ENCODE data around the gene ZNF521. TPM values are rescaled to one million over a fixed set of nuclear protein-coding genes. Genes with fewer than 3 reads are reported as not detected.
"Not testable (repeated sequence)": the region's sequence is repeated elsewhere in the genome, so short reads cannot be mapped to it uniquely, and the experiment has no call there.

Gene ZNF521
- total RNA-seq, 4 donors from 2014 or later, result 4.7 to 15.4 (median 7.7) TPM

GRCh38 chr18:25038261-25038660 lies 313.7 kb downstream of the ZNF521 start:
- no peak overlapping the region for H3K4me3 ChIP-seq (ENCODE audit: low read depth, poor library complexity, severe bottlenecking)
- no peak for DNase-seq (ENCODE audit: low spot score in 2 of 2)
- 87 to 89% methylated on average over 8 of the region's 8 CpGs for WGBS, 2 donors
- TF ChIP-seq, protein P1, sequence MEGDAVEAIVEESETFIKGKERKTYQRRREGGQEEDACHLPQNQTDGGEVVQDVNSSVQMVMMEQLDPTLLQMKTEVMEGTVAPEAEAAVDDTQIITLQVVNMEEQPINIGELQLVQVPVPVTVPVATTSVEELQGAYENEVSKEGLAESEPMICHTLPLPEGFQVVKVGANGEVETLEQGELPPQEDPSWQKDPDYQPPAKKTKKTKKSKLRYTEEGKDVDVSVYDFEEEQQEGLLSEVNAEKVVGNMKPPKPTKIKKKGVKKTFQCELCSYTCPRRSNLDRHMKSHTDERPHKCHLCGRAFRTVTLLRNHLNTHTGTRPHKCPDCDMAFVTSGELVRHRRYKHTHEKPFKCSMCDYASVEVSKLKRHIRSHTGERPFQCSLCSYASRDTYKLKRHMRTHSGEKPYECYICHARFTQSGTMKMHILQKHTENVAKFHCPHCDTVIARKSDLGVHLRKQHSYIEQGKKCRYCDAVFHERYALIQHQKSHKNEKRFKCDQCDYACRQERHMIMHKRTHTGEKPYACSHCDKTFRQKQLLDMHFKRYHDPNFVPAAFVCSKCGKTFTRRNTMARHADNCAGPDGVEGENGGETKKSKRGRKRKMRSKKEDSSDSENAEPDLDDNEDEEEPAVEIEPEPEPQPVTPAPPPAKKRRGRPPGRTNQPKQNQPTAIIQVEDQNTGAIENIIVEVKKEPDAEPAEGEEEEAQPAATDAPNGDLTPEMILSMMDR (IDR thresholded peaks at IDR 0.05), result no peak
- TF ChIP-seq POLR2A (IDR thresholded peaks at IDR 0.05), result no peak
- intact Hi-C loops (cut with DNase I; ENCODE audit: low total_unique reads), result no loop called here

GRCh38 chr18:25033747-25034471 lies 318.1 kb downstream of the ZNF521 start:
- no peak overlapping the region for H3K4me3 ChIP-seq (ENCODE audit: low read depth, poor library complexity, severe bottlenecking)
- DNase-seq (ENCODE audit: low spot score in 2 of 2), result no peak
- WGBS, 2 donors, result 52 to 65% methylated on average over 4 of the region's 4 CpGs
- intact Hi-C loops (cut with DNase I; ENCODE audit: low total_unique reads), result no loop called here
- TF ChIP-seq, protein P1 (IDR thresholded peaks at IDR 0.05), result no peak
- TF ChIP-seq POLR2A (IDR thresholded peaks at IDR 0.05), result no peak

- H3K4me3 ChIP-seq (ENCODE audit: low read depth, poor library complexity, severe bottlenecking); DNase-seq (ENCODE audit: low spot score in 2 of 2); intact Hi-C loops (cut with DNase I; ENCODE audit: low total_unique reads): not testable (repeated sequence)
- WGBS, 2 donors, result 33 to 43% methylated on average over 6 of the region's 6 CpGs
These were observed 318.8 kb downstream of the ZNF521 start for GRCh38 chr18:25033175-25033574.

GRCh38 chr18:25029802-25030201 lies 322.2 kb downstream of the ZNF521 start:
- H3K4me3 ChIP-seq (ENCODE audit: low read depth, poor library complexity, severe bottlenecking), result no peak overlapping the region
- TF ChIP-seq, protein P1 (IDR thresholded peaks at IDR 0.05), result no peak
- no peak for TF ChIP-seq POLR2A (IDR thresholded peaks at IDR 0.05)
- intact Hi-C loops (cut with DNase I; ENCODE audit: low total_unique reads), result no loop called here
- 94 to 97% methylated on average over 1 of the region's 1 CpG for WGBS, 2 donors
- no peak for DNase-seq (ENCODE audit: low spot score in 2 of 2)

GRCh38 chr18:25019931-25020330 lies 332.0 kb downstream of the ZNF521 start:
- TF ChIP-seq, protein P1 (IDR thresholded peaks at IDR 0.05), result no peak
- no peak for TF ChIP-seq POLR2A (IDR thresholded peaks at IDR 0.05)
- intact Hi-C loops (cut with DNase I; ENCODE audit: low total_unique reads), result no loop called here
- DNase-seq (ENCODE audit: low spot score in 2 of 2), result no peak
- H3K4me3 ChIP-seq (ENCODE audit: low read depth, poor library complexity, severe bottlenecking), result no peak overlapping the region

- H3K4me3 ChIP-seq (ENCODE audit: low read depth, poor library complexity, severe bottlenecking), result no peak overlapping the region
- TF ChIP-seq, protein P1 (IDR thresholded peaks at IDR 0.05), result no peak
- TF ChIP-seq POLR2A (IDR thresholded peaks at IDR 0.05), result no peak
- intact Hi-C loops (cut with DNase I; ENCODE audit: low total_unique reads), result no loop called here
- no peak for DNase-seq (ENCODE audit: low spot score in 2 of 2)
- 70 to 78% methylated on average over 8 of the region's 8 CpGs for WGBS, 2 donors
These were observed 332.7 kb downstream of the ZNF521 start for GRCh38 chr18:25019086-25019860.
